ENCODE data around the gene ATXN7L2. TPM values are rescaled to one million over a fixed set of nuclear protein-coding genes. Genes with fewer than 3 reads are reported as not detected.

The ATXN7L2 gene
- total RNA-seq, 4 donors from 2014 or later = 6.5 to 6.8 (median 6.5) TPM

- Histone ChIP-seq H3K9me3 (no peaks in the 10 kb centered on the region), H3K27ac (no peak overlapping the region), H3K36me3 (no peaks in the 10 kb centered on the region), H3K4me1 (peaks cover 0 to 10% (median 2%) of the 10 kb centered on the region in 4 donors), H3K4me3 (no peak overlapping the region), H3K27me3 (peaks cover 0 to 2% of the 10 kb centered on the region in 2 donors)
- no peak for DNase-seq (ENCODE audit: low spot score in 2 of 2)
- 73 to 77% methylated on average over 5 of the region's 5 CpGs for WGBS, 2 donors
- TF ChIP-seq POLR2A (IDR thresholded peaks at IDR 0.05) = no peak
- TF ChIP-seq CTCF (IDR thresholded peaks at IDR 0.05) = no peak
- TF ChIP-seq EP300 (IDR thresholded peaks at IDR 0.05) = no peak
Observed at GRCh38 chr1:109517337-109517736, 33.6 kb downstream of the ATXN7L2 start.

DNA sequence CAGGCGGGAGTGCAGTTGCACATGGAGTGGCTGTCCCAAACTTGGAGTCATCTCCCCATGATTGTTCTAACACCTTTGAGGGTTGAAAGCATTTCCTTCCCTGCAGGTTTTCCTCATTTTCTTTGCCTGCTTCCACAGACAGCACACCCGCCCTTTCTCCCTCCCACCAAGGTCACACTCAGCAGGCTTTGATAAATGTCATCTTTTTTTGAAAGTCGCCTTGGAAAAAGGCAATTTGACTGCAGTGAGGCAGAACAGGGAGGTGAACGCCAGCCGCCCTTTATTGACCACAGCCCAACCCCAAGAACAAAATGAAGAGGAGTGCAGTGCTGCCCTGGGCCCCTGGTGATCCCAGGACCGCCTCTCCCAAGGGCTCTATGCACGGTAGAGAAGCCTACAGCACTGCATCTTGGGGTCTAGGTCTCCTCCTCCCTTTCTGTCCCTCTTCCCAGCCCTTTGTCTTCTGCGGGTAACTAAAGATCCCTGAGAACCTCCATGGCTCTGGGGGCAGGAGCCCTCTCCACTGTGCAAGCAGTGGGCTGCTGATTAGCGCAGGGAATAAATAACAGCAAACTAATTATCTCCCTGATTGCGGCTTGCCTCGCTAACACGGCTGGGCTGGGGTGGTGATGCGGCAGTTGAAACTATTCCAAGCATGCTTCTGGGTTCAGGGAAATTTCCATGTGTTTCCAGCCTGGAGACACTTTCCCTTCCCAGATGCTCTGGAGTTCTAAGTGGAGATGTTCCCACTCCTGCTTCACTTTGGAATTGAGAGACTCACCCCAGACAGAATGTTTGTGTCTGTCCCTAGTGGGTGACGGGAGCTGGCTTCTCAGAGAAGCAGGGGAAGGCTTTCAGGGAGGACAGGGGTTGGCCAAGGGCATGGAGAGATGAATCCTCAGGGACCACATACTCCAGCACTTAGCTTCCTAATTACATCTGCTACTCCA is 37.6 kb downstream of the ATXN7L2 start:
- H3K27me3 ChIP-seq = peaks cover 0 to 2% of the 10 kb centered on the region in 2 donors
- no peaks in the 10 kb centered on the region for H3K36me3 ChIP-seq
- no peak overlapping the region for H3K27ac ChIP-seq
- H3K4me3 ChIP-seq = no peak overlapping the region
- no peak for DNase-seq (ENCODE audit: low spot score in 2 of 2)
- peaks cover 0 to 10% (median 2%) of the 10 kb centered on the region in 4 donors for H3K4me1 ChIP-seq
- H3K9me3 ChIP-seq = no peaks in the 10 kb centered on the region
- 51 to 59% methylated on average over 14 of the region's 14 CpGs for WGBS, 2 donors
- TF ChIP-seq EP300 (IDR thresholded peaks at IDR 0.05) (no peak), POLR2A (IDR thresholded peaks at IDR 0.05) (no peak), CTCF (IDR thresholded peaks at IDR 0.05) (no peak)

DNA sequence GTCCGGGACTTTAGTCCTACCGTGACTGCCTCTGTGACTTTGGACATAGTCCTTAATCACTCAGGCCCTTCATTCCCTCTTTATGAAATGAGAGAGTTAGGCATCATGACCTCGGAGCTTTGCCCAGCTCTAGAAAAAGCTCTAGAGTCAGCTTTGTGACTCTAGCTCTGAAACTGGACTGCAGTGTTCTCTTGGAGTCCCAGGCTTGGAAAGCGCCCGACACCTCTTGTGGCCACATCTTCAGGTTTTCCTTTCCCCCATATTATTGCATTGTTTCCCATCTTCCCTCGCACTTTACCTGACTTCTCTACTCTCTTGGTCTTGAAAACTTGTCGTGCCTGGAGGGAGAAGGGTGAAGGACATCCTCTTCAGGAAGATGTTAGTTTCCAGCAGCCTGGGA is 38.3 kb downstream of the ATXN7L2 start:
- H3K36me3 ChIP-seq = no peaks in the 10 kb centered on the region
- no peak for DNase-seq (ENCODE audit: low spot score in 2 of 2)
- no peak overlapping the region for H3K4me3 ChIP-seq
- peaks cover 0 to 10% (median 2%) of the 10 kb centered on the region in 4 donors for H3K4me1 ChIP-seq
- 79 to 86% methylated on average over 7 of the region's 7 CpGs for WGBS, 2 donors
- peaks cover 0 to 2% of the 10 kb centered on the region in 2 donors for H3K27me3 ChIP-seq
- no peaks in the 10 kb centered on the region for H3K9me3 ChIP-seq
- TF ChIP-seq CTCF (IDR thresholded peaks at IDR 0.05) (no peak), EP300 (IDR thresholded peaks at IDR 0.05) (no peak), POLR2A (IDR thresholded peaks at IDR 0.05) (no peak)
- H3K27ac ChIP-seq = no peak overlapping the region

GRCh38 chr1:109523706-109524105 is 40.0 kb downstream of the ATXN7L2 start:
- 77 to 79% methylated on average over 2 of the region's 2 CpGs for WGBS, 2 donors
- no peak for TF ChIP-seq POLR2A (IDR thresholded peaks at IDR 0.05)

GRCh38 chr1:109527098-109527811 is 43.5 kb downstream of the ATXN7L2 start:
- Histone ChIP-seq H3K4me3 (no peak overlapping the region), H3K9me3 (no peaks in the 10 kb centered on the region), H3K36me3 (no peaks in the 10 kb centered on the region), H3K27ac (no peak overlapping the region), H3K4me1 (peaks cover 0 to 33% (median 10%) of the 10 kb centered on the region in 4 donors), H3K27me3 (no peaks in the 10 kb centered on the region)
- TF ChIP-seq POLR2A (IDR thresholded peaks at IDR 0.05) (no peak), EP300 (IDR thresholded peaks at IDR 0.05) (no peak), CTCF (IDR thresholded peaks at IDR 0.05) (no peak)
- no peak for DNase-seq (ENCODE audit: low spot score in 2 of 2)
- WGBS, 2 donors = 74 to 75% methylated on average over 14 of the region's 14 CpGs

More at GRCh38 chr1:109523706-109524105, 40.0 kb downstream of the ATXN7L2 start:
- no peak for DNase-seq (ENCODE audit: low spot score in 2 of 2)
- no peak overlapping the region for H3K4me3 ChIP-seq
- H3K4me1 ChIP-seq = peaks cover 0 to 10% (median 2%) of the 10 kb centered on the region in 4 donors
- H3K27me3 ChIP-seq = peaks cover 0 to 2% of the 10 kb centered on the region in 2 donors
- no peaks in the 10 kb centered on the region for H3K9me3 ChIP-seq
- H3K27ac ChIP-seq = no peak overlapping the region
- no peaks in the 10 kb centered on the region for H3K36me3 ChIP-seq

Data from tibial nerve (tissue), 4 donors.